Liver (tissue), 9 donors: Measurements from ENCODE around the gene RBMS3. TPM values are rescaled to one million over a fixed set of nuclear protein-coding genes. Genes with fewer than 3 reads are reported as not detected.

Source experiments
- DNase-seq: peaks from one replicate; pipeline ENCODE4 v3.0.0-alpha.2; 2017; ENCODE audit warnings: low spot score
- H3K27ac ChIP-seq, 2 donors: one replicate each; pipeline ENCODE4 v1.7.0; 2013; ENCODE audit warnings: inconsistent platforms in 2 of 2, low read length in 2 of 2, control low read depth in 1 of 2, low read depth in 1 of 2, mild to moderate bottlenecking in 1 of 2
- H3K27me3 ChIP-seq, 4 donors: one replicate each; pipeline versions ENCODE4 v1.6.1 to v1.7.0; 2013; ENCODE audit warnings: low read length in 3 of 4, inconsistent platforms in 1 of 4, mild to moderate bottlenecking in 1 of 4, moderate library complexity in 1 of 4; ENCODE audit not compliant: control insufficient read depth in 4 of 4, insufficient read depth in 4 of 4
- H3K36me3 ChIP-seq, 4 donors: one replicate each; pipeline versions ENCODE4 v1.6.1 to v1.7.0; 2013; ENCODE audit warnings: low read length in 3 of 4, mild to moderate bottlenecking in 3 of 4, low read depth in 1 of 4, moderate library complexity in 1 of 4; ENCODE audit not compliant: control insufficient read depth in 4 of 4, insufficient read depth in 3 of 4
- H3K4me1 ChIP-seq, 4 donors: one replicate each; pipeline versions ENCODE4 v1.6.1 to v1.7.0; 2013; ENCODE audit warnings: low read length in 3 of 4, mild to moderate bottlenecking in 3 of 4, moderate library complexity in 1 of 4; ENCODE audit not compliant: control insufficient read depth in 4 of 4, insufficient read depth in 4 of 4
- H3K4me3 ChIP-seq, 3 donors: one replicate each; pipeline versions ENCODE4 v1.6.1 to v1.7.0; 2013; ENCODE audit warnings: low read length in 3 of 3, control low read depth in 1 of 3, low read depth in 1 of 3, mild to moderate bottlenecking in 1 of 3
- H3K9ac ChIP-seq, 2 donors: one replicate each; pipeline ENCODE4 v1.7.0; 2013; ENCODE audit warnings: low read length in 2 of 2, mild to moderate bottlenecking in 2 of 2, moderate library complexity in 2 of 2, control low read depth in 1 of 2, low read depth in 1 of 2
- H3K9me3 ChIP-seq, 4 donors: one replicate each; pipeline versions ENCODE4 v1.6.1 to v1.7.0; 2013; ENCODE audit warnings: low read length in 3 of 4; ENCODE audit not compliant: control insufficient read depth in 4 of 4
- ATF3 ChIP-seq: IDR thresholded peaks from 2 replicates; pipeline ENCODE4 v1.6.1; 2016; ENCODE audit warnings: antibody characterized with exemption
- CTCF ChIP-seq: fragments of 150-350 bp; IDR thresholded peaks from 2 replicates; pipeline ENCODE4 v1.5.1; 2017; ENCODE audit warnings: improper control_type of control experiment, low read depth, low read length; ENCODE audit not compliant: missing input control
- EGR1 ChIP-seq, 2 donors: IDR thresholded peaks; 2 replicates each; pipeline ENCODE4 v1.6.1; 2016 to 2018; ENCODE audit warnings: antibody characterized with exemption in 2 of 2, low read depth in 2 of 2
- FOXA1 ChIP-seq: IDR thresholded peaks from 2 replicates; pipeline ENCODE4 v1.6.1; 2016; ENCODE audit warnings: antibody characterized with exemption
- FOXA2 ChIP-seq: IDR thresholded peaks from 2 replicates; pipeline ENCODE4 v1.6.1; 2016; ENCODE audit warnings: antibody characterized with exemption
- GABPA ChIP-seq, 2 donors: IDR thresholded peaks in 1 of 2; conservative IDR thresholded peaks in 1 of 2; 2 replicates each; pipeline ENCODE4 v1.6.1; 2016; ENCODE audit warnings: antibody characterized with exemption in 2 of 2, mild to moderate bottlenecking in 1 of 2, moderate library complexity in 1 of 2
- HNF4A ChIP-seq, 2 donors: conservative IDR thresholded peaks; 2 replicates each; pipeline ENCODE4 v1.6.1; 2016; ENCODE audit warnings: antibody characterized with exemption in 2 of 2, mild to moderate bottlenecking in 2 of 2
- HNF4G ChIP-seq: IDR thresholded peaks from 2 replicates; pipeline ENCODE4 v1.6.1; 2016; ENCODE audit warnings: antibody characterized with exemption
- JUND ChIP-seq, 2 donors: IDR thresholded peaks; 2 replicates each; pipeline ENCODE4 v1.6.1; 2016; ENCODE audit warnings: antibody characterized with exemption in 2 of 2
- MAX ChIP-seq: IDR thresholded peaks from 2 replicates; pipeline ENCODE4 v1.6.1; 2016; ENCODE audit warnings: antibody characterized with exemption
- NR2F2 ChIP-seq: IDR thresholded peaks from 2 replicates; pipeline ENCODE4 v1.6.1; 2016; ENCODE audit warnings: antibody characterized with exemption
- RAD21 ChIP-seq, 2 donors: IDR thresholded peaks; 2 replicates each; pipeline ENCODE4 v1.6.1; 2016; ENCODE audit warnings: antibody characterized with exemption in 2 of 2, mild to moderate bottlenecking in 2 of 2
- REST ChIP-seq: IDR thresholded peaks from 2 replicates; pipeline ENCODE4 v1.6.1; 2016; ENCODE audit warnings: antibody characterized with exemption, mild to moderate bottlenecking
- RXRA ChIP-seq, 2 donors: IDR thresholded peaks; 2 replicates each; pipeline ENCODE4 v1.6.1; 2017 to 2018; ENCODE audit warnings: antibody characterized with exemption in 2 of 2, mild to moderate bottlenecking in 1 of 2
- SP1 ChIP-seq: IDR thresholded peaks from 2 replicates; pipeline ENCODE4 v1.6.1; 2018; ENCODE audit warnings: antibody characterized with exemption, mild to moderate bottlenecking
- TAF1 ChIP-seq: conservative IDR thresholded peaks from 2 replicates; pipeline ENCODE4 v1.6.1; 2016; ENCODE audit warnings: antibody characterized with exemption, mild to moderate bottlenecking
- YY1 ChIP-seq: IDR thresholded peaks from 2 replicates; pipeline ENCODE4 v1.6.1; 2016; ENCODE audit warnings: antibody characterized with exemption, mild to moderate bottlenecking
- ZBTB33 ChIP-seq: IDR thresholded peaks from 2 replicates; pipeline ENCODE4 v1.6.1; 2016; ENCODE audit warnings: antibody characterized with exemption
- WGBS: extraction: QIAGEN DNeasy Blood & Tissue Kit; methylation state at CpG from one replicate; pipeline ENCODE4 v1.1.7; 2013; 5-methylcytosine and 5-hydroxymethylcytosine counted together
- polyA plus RNA-seq, 2 donors: library from polyadenylated mRNA; stranded (reverse) in 1 of 2; unstranded in 1 of 2; fragments of 200-250 nt in 1 of 2; fragments of >200 nt in 1 of 2; fragmentation: Nextera tagmentation in 1 of 2; extraction: Ambion mirVana in 1 of 2; gene quantifications; one replicate each; pipeline versions ENCODE4 v1.2.1 to v1.2.3, GENCODE V29; 2013 to 2015
- total RNA-seq, 2 donors: library from RNA; depleted of rRNA; stranded (reverse); fragments of >200 nt; gene quantifications; one replicate each; pipeline ENCODE4 v1.2.3, GENCODE V29; 2014
- donor health status: healthy.
- donor health status: healthy.
- donor health status: healthy.
- donor health status: healthy.
- donor health status: healthy.

RBMS3 gene
- total and polyA plus RNA-seq, 4 donors, result 1.2 to 14.9 (median 9.3) TPM

GRCh38 chr3:29515451-29515850, 234.6 kb downstream of the RBMS3 start:
- TF ChIP-seq FOXA1, result no peak
- no peak for TF ChIP-seq ZBTB33
- no peak for TF ChIP-seq YY1
- TF ChIP-seq HNF4A (conservative IDR thresholded peaks at IDR 0.05), result no peak
- no peak for TF ChIP-seq REST
- no peak for TF ChIP-seq ATF3
- TF ChIP-seq HNF4G, result no peak
- TF ChIP-seq SP1, result no peak
- no peak for TF ChIP-seq EGR1 (IDR thresholded peaks at IDR 0.05; ENCODE audit: low read depth in 2 of 2)
- TF ChIP-seq JUND (IDR thresholded peaks at IDR 0.05), result no peak
- TF ChIP-seq FOXA2, result no peak
- TF ChIP-seq RXRA (IDR thresholded peaks at IDR 0.05), result no peak
- no peak for TF ChIP-seq NR2F2
- TF ChIP-seq GABPA (IDR thresholded peaks at IDR 0.05 in 1 of 2, conservative IDR thresholded peaks at IDR 0.05 in 1 of 2), result no peak
- no peak for TF ChIP-seq CTCF
- no peak for DNase-seq
- 68% methylated on average over 2 of the region's 2 CpGs for WGBS
- Histone ChIP-seq H3K9ac (no peak overlapping the region), H3K4me1 (peaks cover 0 to 18% (median 3%) of the 10 kb centered on the region in 4 donors), H3K36me3 (no peaks in the 10 kb centered on the region), H3K27ac (no peak overlapping the region), H3K27me3 (no peaks in the 10 kb centered on the region), H3K9me3 (no peaks in the 10 kb centered on the region), H3K4me3 (no peak overlapping the region)

GRCh38 chr3:29516164-29516563, 235.3 kb downstream of the RBMS3 start:
- no peak for DNase-seq
- H3K9ac ChIP-seq, result no peak overlapping the region
- WGBS, result 91% methylated on average over 4 of the region's 4 CpGs
- no peaks in the 10 kb centered on the region for H3K9me3 ChIP-seq
- H3K36me3 ChIP-seq, result no peaks in the 10 kb centered on the region
- H3K27me3 ChIP-seq, result no peaks in the 10 kb centered on the region
- no peak overlapping the region for H3K27ac ChIP-seq
- H3K4me3 ChIP-seq, result no peak overlapping the region
- H3K4me1 ChIP-seq, result peaks cover under 1 to 25% (median 3%) of the 10 kb centered on the region in 4 donors
- no peak for TF ChIP-seq ZBTB33
- TF ChIP-seq RAD21 (IDR thresholded peaks at IDR 0.05), result no peak
- TF ChIP-seq GABPA (IDR thresholded peaks at IDR 0.05 in 1 of 2, conservative IDR thresholded peaks at IDR 0.05 in 1 of 2), result no peak
- TF ChIP-seq HNF4A (conservative IDR thresholded peaks at IDR 0.05), result no peak
- TF ChIP-seq NR2F2, result no peak
- no peak for TF ChIP-seq FOXA1
- TF ChIP-seq JUND (IDR thresholded peaks at IDR 0.05), result no peak
- no peak for TF ChIP-seq MAX
- no peak for TF ChIP-seq ATF3
- no peak for TF ChIP-seq REST
- TF ChIP-seq RXRA (IDR thresholded peaks at IDR 0.05), result no peak
- TF ChIP-seq FOXA2, result no peak
- no peak for TF ChIP-seq EGR1 (IDR thresholded peaks at IDR 0.05; ENCODE audit: low read depth in 2 of 2)
- TF ChIP-seq TAF1, result no peak
